ENCODE data around the gene SELENOH. TPM values are rescaled to one million over a fixed set of nuclear protein-coding genes. Genes with fewer than 3 reads are reported as not detected.

The SELENOH gene
- total and polyA plus RNA-seq, 9 of the 15 experiments (the other 6 are each of a cell fraction or from before 2014, with no cell fraction given): 16.6 to 299 (median 118) TPM

- TF ChIP-seq, protein P1, sequence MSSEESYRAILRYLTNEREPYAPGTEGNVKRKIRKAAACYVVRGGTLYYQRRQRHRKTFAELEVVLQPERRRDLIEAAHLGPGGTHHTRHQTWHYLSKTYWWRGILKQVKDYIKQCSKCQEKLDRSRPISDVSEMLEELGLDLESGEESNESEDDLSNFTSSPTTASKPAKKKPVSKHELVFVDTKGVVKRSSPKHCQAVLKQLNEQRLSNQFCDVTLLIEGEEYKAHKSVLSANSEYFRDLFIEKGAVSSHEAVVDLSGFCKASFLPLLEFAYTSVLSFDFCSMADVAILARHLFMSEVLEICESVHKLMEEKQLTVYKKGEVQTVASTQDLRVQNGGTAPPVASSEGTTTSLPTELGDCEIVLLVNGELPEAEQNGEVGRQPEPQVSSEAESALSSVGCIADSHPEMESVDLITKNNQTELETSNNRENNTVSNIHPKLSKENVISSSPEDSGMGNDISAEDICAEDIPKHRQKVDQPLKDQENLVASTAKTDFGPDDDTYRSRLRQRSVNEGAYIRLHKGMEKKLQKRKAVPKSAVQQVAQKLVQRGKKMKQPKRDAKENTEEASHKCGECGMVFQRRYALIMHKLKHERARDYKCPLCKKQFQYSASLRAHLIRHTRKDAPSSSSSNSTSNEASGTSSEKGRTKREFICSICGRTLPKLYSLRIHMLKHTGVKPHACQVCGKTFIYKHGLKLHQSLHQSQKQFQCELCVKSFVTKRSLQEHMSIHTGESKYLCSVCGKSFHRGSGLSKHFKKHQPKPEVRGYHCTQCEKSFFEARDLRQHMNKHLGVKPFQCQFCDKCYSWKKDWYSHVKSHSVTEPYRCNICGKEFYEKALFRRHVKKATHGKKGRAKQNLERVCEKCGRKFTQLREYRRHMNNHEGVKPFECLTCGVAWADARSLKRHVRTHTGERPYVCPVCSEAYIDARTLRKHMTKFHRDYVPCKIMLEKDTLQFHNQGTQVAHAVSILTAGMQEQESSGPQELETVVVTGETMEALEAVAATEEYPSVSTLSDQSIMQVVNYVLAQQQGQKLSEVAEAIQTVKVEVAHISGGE (CRISPR knock-in tag; IDR thresholded peaks at IDR 0.05): peak in 1 of 3 experiments; percentile 59; a peak in 1 of 6 replicates
- TF ChIP-seq ZNF551 (CRISPR knock-in tag; IDR thresholded peaks at IDR 0.05): no peak
- peak; percentile 98 for TF ChIP-seq EP400 (IDR thresholded peaks at IDR 0.05)
- TF ChIP-seq POLR2G (IDR thresholded peaks at IDR 0.05; ENCODE audit: low read depth, low read length): peak; percentile 85
- peak in 1 of 2 experiments; percentile 78; a peak in 2 of 4 replicates for TF ChIP-seq SIN3A (IDR thresholded peaks at IDR 0.05; ENCODE audit: borderline replicate concordance in 2 of 2, control insufficient read depth in 1 of 2, low read depth in 2 of 2, low read length in 2 of 2)
- no peak for TF ChIP-seq ZNF695 (CRISPR knock-in tag; IDR thresholded peaks at IDR 0.05)
- TF ChIP-seq BRD9 (IDR thresholded peaks at IDR 0.05; ENCODE audit: low read depth, partially characterized antibody): peak; percentile 53
- peak; percentile 77; the same call in 1 of the 2 replicates for TF ChIP-seq GTF2E2 (tag; IDR thresholded peaks at IDR 0.05)
- TF ChIP-seq BRD4 (IDR thresholded peaks at IDR 0.05): 0 out of 2 replicates have a peak, but pooled peaks have one; percentile 26
- peak; percentile 95 for TF ChIP-seq NR2C2 (CRISPR knock-in tag; IDR thresholded peaks at IDR 0.05)
- TF ChIP-seq NR2C2 (tag; IDR thresholded peaks at IDR 0.05): peak; percentile 100
- TF ChIP-seq RBBP5 (IDR thresholded peaks at IDR 0.05; ENCODE audit: borderline replicate concordance, insufficient read depth, low read length, poor library complexity, severe bottlenecking): peak; percentile 82
- TF ChIP-seq C11orf30 (IDR thresholded peaks at IDR 0.05; ENCODE audit: low read depth): peak; percentile 99
- TF ChIP-seq CXXC5 (CRISPR knock-in tag; IDR thresholded peaks at IDR 0.05): peak; percentile 54
- TF ChIP-seq USF1 (CRISPR knock-in tag; IDR thresholded peaks at IDR 0.05): 0 out of 2 replicates have a peak, but pooled peaks have one; percentile 27
Measured at GRCh38 chr11:57712256-57713150, 28.8 kb upstream of the SELENOH start, which contains the start of gene TMX2 (continued).

Measured in K562 (cell line).